GM12878 (cell line): ENCODE results near the gene NEU4.

Source experiments
- CBX3 ChIP-seq: fragments of 200-600 bp; sonication (generic); IDR thresholded peaks from 2 replicates; pipeline ENCODE4 v1.6.1; 2016; ENCODE audit warnings: low read depth, borderline replicate concordance
- NR2C2 ChIP-seq: IDR thresholded peaks from 2 replicates; pipeline ENCODE4 v1.6.1; 2011; ENCODE audit warnings: borderline replicate concordance, low read depth; ENCODE audit not compliant: control insufficient read depth, insufficient read length
- ZNF207 ChIP-seq: fragments of 450-650 bp; IDR thresholded peaks from 2 replicates; pipeline ENCODE4 v1.6.1; 2014; ENCODE audit warnings: antibody characterized with exemption, mild to moderate bottlenecking, borderline replicate concordance

GRCh38 chr2:241763551-241764274 is 45.3 kb upstream of the NEU4 start:
- TF ChIP-seq ZNF207 (no peak), CBX3 (no peak), NR2C2 (no peak)
